Peyer's patch (tissue), 4 donors: ENCODE results near the gene RNF180.

Experiments
- POLR2A ChIP-seq, 2 donors: fragments of 450-650 bp; IDR thresholded peaks; one replicate each; pipeline ENCODE4 v1.5.1; 2017; ENCODE audit warnings: antibody characterized with exemption in 2 of 2, mild to moderate bottlenecking in 2 of 2, moderate library complexity in 2 of 2
- TF ChIP-seq, protein P1 (sequence below), 6 experiments: fragments of 450-650 bp in 4 of 6; fragments of 200-600 bp in 2 of 6; sonication (generic) in 1 of 6; IDR thresholded peaks; one replicate each; pipeline ENCODE4 v1.5.1; 2017 to 2019; ENCODE audit warnings: antibody characterized with exemption in 6 of 6, mild to moderate bottlenecking in 3 of 6, moderate library complexity in 1 of 6

DNA sequence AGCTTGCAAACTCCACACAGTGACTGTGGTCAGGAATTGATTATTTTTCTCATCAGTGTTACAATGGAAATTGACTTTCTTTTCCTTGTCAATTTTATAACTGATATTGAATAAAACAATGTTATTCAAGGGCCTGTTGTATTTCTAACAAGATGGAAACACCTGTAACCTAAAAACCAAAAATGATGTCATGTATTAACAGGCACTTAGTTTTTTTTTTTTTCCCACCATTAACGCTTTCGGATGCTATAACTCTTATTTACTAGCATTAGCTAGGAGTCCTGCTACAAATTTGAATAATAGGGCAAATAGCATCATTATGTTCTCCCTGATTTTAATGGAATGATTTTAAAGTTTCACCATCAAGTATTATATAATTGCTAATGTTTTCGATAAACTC is 30.3 kb downstream of the RNF180 start:
- TF ChIP-seq, protein P1, sequence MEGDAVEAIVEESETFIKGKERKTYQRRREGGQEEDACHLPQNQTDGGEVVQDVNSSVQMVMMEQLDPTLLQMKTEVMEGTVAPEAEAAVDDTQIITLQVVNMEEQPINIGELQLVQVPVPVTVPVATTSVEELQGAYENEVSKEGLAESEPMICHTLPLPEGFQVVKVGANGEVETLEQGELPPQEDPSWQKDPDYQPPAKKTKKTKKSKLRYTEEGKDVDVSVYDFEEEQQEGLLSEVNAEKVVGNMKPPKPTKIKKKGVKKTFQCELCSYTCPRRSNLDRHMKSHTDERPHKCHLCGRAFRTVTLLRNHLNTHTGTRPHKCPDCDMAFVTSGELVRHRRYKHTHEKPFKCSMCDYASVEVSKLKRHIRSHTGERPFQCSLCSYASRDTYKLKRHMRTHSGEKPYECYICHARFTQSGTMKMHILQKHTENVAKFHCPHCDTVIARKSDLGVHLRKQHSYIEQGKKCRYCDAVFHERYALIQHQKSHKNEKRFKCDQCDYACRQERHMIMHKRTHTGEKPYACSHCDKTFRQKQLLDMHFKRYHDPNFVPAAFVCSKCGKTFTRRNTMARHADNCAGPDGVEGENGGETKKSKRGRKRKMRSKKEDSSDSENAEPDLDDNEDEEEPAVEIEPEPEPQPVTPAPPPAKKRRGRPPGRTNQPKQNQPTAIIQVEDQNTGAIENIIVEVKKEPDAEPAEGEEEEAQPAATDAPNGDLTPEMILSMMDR (IDR thresholded peaks at IDR 0.05), result no peak
- TF ChIP-seq POLR2A (IDR thresholded peaks at IDR 0.05), result no peak
